Erythroblast (primary cell): ENCODE measurements around the gene IST1.

Experiments
- GATA1 ChIP-seq: IDR thresholded peaks from 2 replicates; pipeline ENCODE4 v1.6.1; 2011; ENCODE audit warnings: low read depth, mild to moderate bottlenecking, control low read depth, low read length, moderate library complexity
- POLR2A ChIP-seq: IDR thresholded peaks from 2 replicates; pipeline ENCODE4 v1.6.1; 2011; ENCODE audit warnings: mild to moderate bottlenecking, low read length

GRCh38 chr16:71878911-71879310 is 16.4 kb upstream of the IST1 start:
- no peak for TF ChIP-seq POLR2A
- no peak for TF ChIP-seq GATA1
